ENCODE measurements around the gene ULK1.

DNA sequence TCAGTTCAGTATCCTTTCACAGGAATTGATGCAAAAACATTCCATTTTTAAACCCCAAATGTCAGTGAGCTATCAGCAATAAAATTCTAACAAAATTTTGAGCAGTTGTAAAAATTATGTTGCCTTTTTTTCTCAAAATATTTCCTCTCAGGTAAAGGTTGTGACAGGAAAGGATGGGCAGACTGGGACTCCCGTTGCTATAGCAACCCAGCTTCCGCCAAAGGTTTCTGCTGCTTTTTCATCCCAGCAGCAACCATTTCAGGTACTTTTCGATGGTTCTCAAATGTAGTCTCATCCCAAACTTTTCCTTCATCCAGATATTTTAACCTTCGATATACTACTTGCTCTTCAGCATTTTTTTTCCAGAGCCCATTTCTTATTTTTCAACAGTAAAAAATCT lies 69.0 kb downstream of the ULK1 start:
- TF ChIP-seq, protein P1, sequence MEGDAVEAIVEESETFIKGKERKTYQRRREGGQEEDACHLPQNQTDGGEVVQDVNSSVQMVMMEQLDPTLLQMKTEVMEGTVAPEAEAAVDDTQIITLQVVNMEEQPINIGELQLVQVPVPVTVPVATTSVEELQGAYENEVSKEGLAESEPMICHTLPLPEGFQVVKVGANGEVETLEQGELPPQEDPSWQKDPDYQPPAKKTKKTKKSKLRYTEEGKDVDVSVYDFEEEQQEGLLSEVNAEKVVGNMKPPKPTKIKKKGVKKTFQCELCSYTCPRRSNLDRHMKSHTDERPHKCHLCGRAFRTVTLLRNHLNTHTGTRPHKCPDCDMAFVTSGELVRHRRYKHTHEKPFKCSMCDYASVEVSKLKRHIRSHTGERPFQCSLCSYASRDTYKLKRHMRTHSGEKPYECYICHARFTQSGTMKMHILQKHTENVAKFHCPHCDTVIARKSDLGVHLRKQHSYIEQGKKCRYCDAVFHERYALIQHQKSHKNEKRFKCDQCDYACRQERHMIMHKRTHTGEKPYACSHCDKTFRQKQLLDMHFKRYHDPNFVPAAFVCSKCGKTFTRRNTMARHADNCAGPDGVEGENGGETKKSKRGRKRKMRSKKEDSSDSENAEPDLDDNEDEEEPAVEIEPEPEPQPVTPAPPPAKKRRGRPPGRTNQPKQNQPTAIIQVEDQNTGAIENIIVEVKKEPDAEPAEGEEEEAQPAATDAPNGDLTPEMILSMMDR (IDR thresholded peaks at IDR 0.05): no peak
- no peak for TF ChIP-seq POLR2A (IDR thresholded peaks at IDR 0.05)
